Heart right ventricle (tissue), 16 donors: Measurements from ENCODE around the gene FLNB. TPM values are rescaled to one million over a fixed set of nuclear protein-coding genes. Genes with fewer than 3 reads are reported as not detected.
A peak's percentile ranks its signal among the peaks of the same experiment; 100 is the strongest.
"Not testable (repeated sequence)": the region's sequence is repeated elsewhere in the genome, so short reads cannot be mapped to it uniquely, and the experiment has no call there.

ENCODE experiments used
- ATAC-seq, 8 donors: fragments of 200-7000 bp; cut with Tn5 transposase; one replicate each; pipeline ENCODE4 v1.9.1; 2020; ENCODE audit warnings: mild to moderate bottlenecking in 8 of 8, moderate library complexity in 8 of 8, moderate number of reproducible peaks in 1 of 8
- DNase-seq, 2 donors: peaks; one replicate each; pipeline ENCODE4 v3.0.0-alpha.2; 2020
- H3K27ac ChIP-seq, 10 donors: fragments of 200-600 bp; sonication (generic) in 2 of 10; one replicate each; pipeline versions ENCODE4 v1.5.0 to v1.8.0; 2020 to 2022; ENCODE audit warnings: mild to moderate bottlenecking in 3 of 10
- H3K27me3 ChIP-seq, 7 donors: fragments of 200-600 bp; one replicate each; pipeline ENCODE4 v1.8.0; 2021 to 2022; ENCODE audit warnings: mild to moderate bottlenecking in 2 of 7
- H3K36me3 ChIP-seq, 9 donors: fragments of 200-600 bp; sonication (generic) in 1 of 9; one replicate each; pipeline versions ENCODE4 v1.5.0 to v1.8.0; 2020 to 2022; ENCODE audit warnings: mild to moderate bottlenecking in 2 of 9
- H3K4me1 ChIP-seq, 9 donors: fragments of 200-600 bp; sonication (generic) in 1 of 9; one replicate each; pipeline versions ENCODE4 v1.5.0 to v1.8.0; 2020 to 2022; ENCODE audit warnings: mild to moderate bottlenecking in 4 of 9
- H3K4me3 ChIP-seq, 10 donors: fragments of 200-600 bp; sonication (generic) in 2 of 10; one replicate each; pipeline versions ENCODE4 v1.5.0 to v1.8.0; 2020 to 2022; ENCODE audit warnings: mild to moderate bottlenecking in 7 of 10, moderate library complexity in 2 of 10
- H3K9me3 ChIP-seq, 11 donors: fragments of 200-600 bp in 10 of 11; sonication (generic) in 2 of 11; one replicate each; pipeline versions ENCODE4 v1.5.0 to v1.8.0; 2013 to 2022; ENCODE audit warnings: mild to moderate bottlenecking in 2 of 11, control low read depth in 1 of 11, moderate library complexity in 1 of 11
- CTCF ChIP-seq, 9 donors: fragments of 200-600 bp; sonication (generic) in 2 of 9; IDR thresholded peaks; one replicate each; pipeline versions ENCODE4 v1.5.0 to v1.8.0; 2021 to 2022; ENCODE audit warnings: antibody characterized with exemption in 9 of 9, mild to moderate bottlenecking in 5 of 9, moderate library complexity in 1 of 9
- WGBS, 2 donors: extraction: QIAGEN DNeasy Blood & Tissue Kit; methylation state at CpG; one replicate each; pipeline ENCODE4 v1.1.7; 2013; ENCODE audit warnings: inconsistent platforms in 1 of 2; 5-methylcytosine and 5-hydroxymethylcytosine counted together
- intact Hi-C, 10 donors: fragments of 100-400 bp; cut with DNase I; formaldehyde crosslinking; loops; one replicate each; pipeline versions ENCODE4 v1.11.1 to v1.14.2; 2022
- polyA plus RNA-seq, 2 donors: library from polyadenylated mRNA; stranded (reverse); fragments of 200-250 nt; gene quantifications; one replicate each; pipeline ENCODE4 v1.2.3, GENCODE V29; 2013
- total RNA-seq, 10 donors: library from RNA; stranded (reverse); fragmentation: NEBNext Ultra II Directional in 3 of 10; extraction: Animal tissue kit (Norgen Biotek cat#: 25700) in 3 of 10; gene quantifications; one replicate each; pipeline versions ENCODE4 v1.2.1 to v1.2.4, GENCODE V29; 2021 to 2023
- donor health status: Arrhythmogenic right ventricular cardiomyopathy.
- donor health status: ischemic (EF 13 %, LVEDD 7.1; RV severe dilation, severe dysfunction).
- donor health status: healthy with polysubstance abuse.
- donor health status: DM: no; HTN: yes; CAD: no.
- donor health status: DM: no; HTN: no; CAD: no.
- donor health status: ischemic (EF 25% LVEDD 6.9; RV normal size, moderate dysfunction).
- donor health status: ischemic (EF 25% LVEDD 5.7; RV mildly dilated, moderate dysfunction).
- donor health status: healthy.
- donor health status: DM: yes; HTN: yes; CAD: no.
- donor health status: Ischemic cardiomyopathy.
- donor health status: ischemic (EF 35%, LVEDD 5.7; RV mildly dilated, moderate dysfunction).
- donor health status: nonischemic (EF 11% LVEDD 7.7; RV severe dilation, severe dysfunction).
- donor health status: DM: yes; HTN: yes; CAD: no.
- donor health status: PGD.
- donor health status: ischemic (EF 29% LVEDD 5.4; RV normal size, mild dysfunction).
- donor health status: nonischemic (EF 23%, LVEDD 6.1; RV moderate dilation, normal function).

Gene FLNB
- total and polyA plus RNA-seq, 12 donors, result 27.4 to 65.3 (median 38.6) TPM

GRCh38 chr3:57986261-57986660 is 22.0 kb upstream of the FLNB start:
- ATAC-seq (no peak), DNase-seq (no peak)
- 99% methylated on average over 4 of the region's 4 CpGs for WGBS, 2 donors
- intact Hi-C loops, result no loop called here
- Histone ChIP-seq H3K27me3 (no peaks in the 10 kb centered on the region), H3K9me3 (no peaks in the 10 kb centered on the region), H3K4me1 (peaks cover 6 to 41% (median 19%) of the 10 kb centered on the region in 9 donors), H3K27ac (no peak overlapping the region), H3K36me3 (no peaks in the 10 kb centered on the region), H3K4me3 (no peak overlapping the region)
- TF ChIP-seq CTCF (IDR thresholded peaks at IDR 0.05), result no peak

- WGBS, 2 donors, result 78 to 90% methylated on average over 8 of the region's 8 CpGs
- H3K4me3 ChIP-seq, H3K27me3 ChIP-seq, H3K27ac ChIP-seq, H3K36me3 ChIP-seq, H3K9me3 ChIP-seq, intact Hi-C loops, DNase-seq, ATAC-seq: not testable (repeated sequence)
- peaks cover 0 to 12% (median 3%) of the 10 kb centered on the region in 9 donors for H3K4me1 ChIP-seq
Measured at GRCh38 chr3:57989198-57989597, 19.0 kb upstream of the FLNB start.

- DNase-seq (no peak), ATAC-seq (no peak)
- H3K4me3 ChIP-seq, result no peak overlapping the region
- WGBS, 2 donors, result 87 to 91% methylated on average over 1 of the region's 1 CpG
- H3K9me3 ChIP-seq, result no peaks in the 10 kb centered on the region
- no peaks in the 10 kb centered on the region for H3K36me3 ChIP-seq
- no peak for TF ChIP-seq CTCF (IDR thresholded peaks at IDR 0.05)
- no peak overlapping the region for H3K27ac ChIP-seq
- peaks cover 0 to 7% (median 0%) of the 10 kb centered on the region in 9 donors for H3K4me1 ChIP-seq
- intact Hi-C loops, result no loop called here
- no peaks in the 10 kb centered on the region for H3K27me3 ChIP-seq
Measured at GRCh38 chr3:57989646-57990045, 18.6 kb upstream of the FLNB start.

GRCh38 chr3:57992452-57993213 is 15.6 kb upstream of the FLNB start:
- H3K9me3 ChIP-seq, result no peaks in the 10 kb centered on the region
- ATAC-seq (peak in 3 of 8 donors; percentile 30 to 60 (median 31)), DNase-seq (no peak)
- H3K4me3 ChIP-seq, result no peak overlapping the region
- intact Hi-C loops, result no loop called here
- H3K36me3 ChIP-seq, result no peaks in the 10 kb centered on the region
- WGBS, 2 donors, result 88 to 91% methylated on average over 9 of the region's 9 CpGs
- H3K27me3 ChIP-seq, result no peaks in the 10 kb centered on the region
- no peak overlapping the region for H3K27ac ChIP-seq
- TF ChIP-seq CTCF (IDR thresholded peaks at IDR 0.05), result no peak
- peaks cover 0 to 5% (median 0%) of the 10 kb centered on the region in 9 donors for H3K4me1 ChIP-seq
